BJ (cell line): Measurements from ENCODE around the gene FAM240B. TPM values are rescaled to one million over a fixed set of nuclear protein-coding genes. Genes with fewer than 3 reads are reported as not detected.

Experiments
- CTCF ChIA-PET: fragments of 350-600 bp; formaldehyde crosslinking; extraction: SDS; loops from one replicate; lab custom pipeline; 2021; ENCODE audit warnings: antibody characterized with exemption, inconsistent platforms; lab: Yijun Ruan, JAX
- POLR2A ChIA-PET: fragments of 300-600 bp; sonication (Branson Sonifier 250); formaldehyde crosslinking; extraction: SDS; loops from one replicate; lab custom pipeline; 2021; ENCODE audit warnings: antibody characterized with exemption; lab: Charles Lee
- DNase-seq: peaks from one replicate; pipeline ENCODE4 v3.0.0-alpha.2; 2011; ENCODE audit warnings: low read depth
- H3K27me3 ChIP-seq: 2 replicates; pipeline ENCODE4 v1.6.0; 2011; ENCODE audit warnings: low read length; ENCODE audit not compliant: control insufficient read depth, insufficient read depth
- H3K36me3 ChIP-seq: 2 replicates; pipeline ENCODE4 v1.5.1; 2011; ENCODE audit warnings: low read length; ENCODE audit not compliant: control insufficient read depth, insufficient read depth
- H3K4me3 ChIP-seq: 2 replicates; pipeline ENCODE4 v1.5.1; 2011; ENCODE audit warnings: low read depth, mild to moderate bottlenecking, control low read depth, low read length
- polyA plus RNA-seq: library from polyadenylated mRNA; depleted of rRNA; stranded (reverse); fragments of >200 nt; gene quantifications from 2 replicates; pipeline ENCODE4 v1.2.3, GENCODE V29; 2011
- TF ChIP-seq, protein P1 (sequence below): IDR thresholded peaks from 2 replicates; pipeline ENCODE4 v1.5.1; 2011; ENCODE audit warnings: low read depth, mild to moderate bottlenecking, control low read depth, inconsistent platforms, low read length, moderate library complexity; ENCODE audit not compliant: insufficient read depth

FAM240B gene
- polyA plus RNA-seq, 1 experiment, result not detected

DNA sequence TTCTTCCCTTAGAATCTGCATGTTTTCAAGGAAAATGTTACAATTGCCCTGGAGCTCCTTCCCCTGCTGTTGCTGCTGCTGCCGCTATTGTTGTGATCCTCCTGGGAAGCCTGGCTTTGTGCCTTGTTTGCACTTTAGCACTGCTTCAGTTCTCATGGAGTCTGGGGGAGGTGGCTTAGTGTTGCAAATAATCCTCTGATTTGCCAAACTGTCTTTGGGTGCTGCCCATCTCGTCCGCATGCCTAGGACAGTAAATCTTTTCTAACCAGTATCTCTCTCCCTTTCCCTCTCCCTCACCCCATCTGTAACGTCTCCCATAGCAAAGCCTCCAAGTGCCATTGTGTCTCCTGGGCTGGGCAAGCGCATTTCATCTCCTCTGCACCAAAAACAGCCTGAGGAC lies 30.3 kb downstream of the FAM240B start:
- no peaks in the 10 kb centered on the region for H3K36me3 ChIP-seq
- peaks cover 2% of the 10 kb centered on the region for H3K27me3 ChIP-seq
- DNase-seq, result no peak
- ChIA-PET POLR2A (no interaction called here), CTCF (no interaction called here)
- no peak overlapping the region for H3K4me3 ChIP-seq
- TF ChIP-seq, protein P1, sequence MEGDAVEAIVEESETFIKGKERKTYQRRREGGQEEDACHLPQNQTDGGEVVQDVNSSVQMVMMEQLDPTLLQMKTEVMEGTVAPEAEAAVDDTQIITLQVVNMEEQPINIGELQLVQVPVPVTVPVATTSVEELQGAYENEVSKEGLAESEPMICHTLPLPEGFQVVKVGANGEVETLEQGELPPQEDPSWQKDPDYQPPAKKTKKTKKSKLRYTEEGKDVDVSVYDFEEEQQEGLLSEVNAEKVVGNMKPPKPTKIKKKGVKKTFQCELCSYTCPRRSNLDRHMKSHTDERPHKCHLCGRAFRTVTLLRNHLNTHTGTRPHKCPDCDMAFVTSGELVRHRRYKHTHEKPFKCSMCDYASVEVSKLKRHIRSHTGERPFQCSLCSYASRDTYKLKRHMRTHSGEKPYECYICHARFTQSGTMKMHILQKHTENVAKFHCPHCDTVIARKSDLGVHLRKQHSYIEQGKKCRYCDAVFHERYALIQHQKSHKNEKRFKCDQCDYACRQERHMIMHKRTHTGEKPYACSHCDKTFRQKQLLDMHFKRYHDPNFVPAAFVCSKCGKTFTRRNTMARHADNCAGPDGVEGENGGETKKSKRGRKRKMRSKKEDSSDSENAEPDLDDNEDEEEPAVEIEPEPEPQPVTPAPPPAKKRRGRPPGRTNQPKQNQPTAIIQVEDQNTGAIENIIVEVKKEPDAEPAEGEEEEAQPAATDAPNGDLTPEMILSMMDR, result no peak

DNA sequence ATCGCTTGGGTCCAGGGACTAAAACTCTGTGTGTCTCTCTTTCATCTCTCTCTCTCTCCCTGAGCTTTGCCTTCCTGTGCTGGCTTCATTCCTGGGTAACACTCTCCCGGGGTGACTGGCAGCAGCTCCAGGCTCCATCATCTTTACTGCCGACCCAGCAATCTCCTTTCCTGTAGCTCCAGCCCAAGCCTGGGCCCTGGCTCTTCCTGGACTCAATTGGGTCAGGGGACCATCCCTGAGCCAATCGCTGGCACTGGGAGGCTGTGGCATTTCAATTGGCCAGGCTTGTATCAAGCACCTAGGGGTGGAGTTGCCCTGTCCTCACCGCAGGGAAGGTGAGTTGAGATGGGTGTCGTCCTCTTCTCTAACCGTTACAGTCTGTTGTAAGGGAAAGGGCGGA lies 31.9 kb downstream of the FAM240B start:
- CTCF ChIA-PET, result no interaction called here
- Histone ChIP-seq H3K36me3 (no peaks in the 10 kb centered on the region), H3K27me3 (peaks cover 2% of the 10 kb centered on the region), H3K4me3 (no peak overlapping the region)
- no peak for DNase-seq
- TF ChIP-seq, protein P1, result no peak
- POLR2A ChIA-PET, result no interaction called here

DNA sequence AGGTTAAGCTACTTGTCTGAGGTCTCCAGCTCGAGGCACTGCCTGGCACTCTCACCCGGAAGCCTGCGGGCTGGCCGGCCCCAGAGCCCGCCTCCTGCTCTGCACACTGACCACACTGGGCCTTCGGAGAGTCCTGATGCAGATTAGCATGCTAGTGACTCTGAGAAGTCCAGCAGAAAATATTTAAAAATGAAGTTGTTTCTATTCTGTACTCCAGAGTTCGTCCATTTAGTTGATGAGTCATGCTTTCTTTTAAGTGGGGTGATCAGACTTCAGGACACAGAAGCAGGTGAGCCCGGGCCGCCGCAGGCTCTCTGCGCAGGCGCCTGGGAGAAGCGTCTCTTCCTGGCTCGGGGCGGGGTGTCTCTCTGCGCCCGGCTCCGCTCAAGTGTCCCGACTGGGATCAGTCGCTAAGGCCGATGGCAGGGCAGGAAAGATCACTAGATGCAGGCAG lies 32.5 kb downstream of the FAM240B start:
- no peaks in the 10 kb centered on the region for H3K36me3 ChIP-seq
- CTCF ChIA-PET, result no interaction called here
- TF ChIP-seq, protein P1, result no peak
- H3K27me3 ChIP-seq, result peaks cover 2% of the 10 kb centered on the region
- no peak for DNase-seq
- no peak overlapping the region for H3K4me3 ChIP-seq
- POLR2A ChIA-PET, result no interaction called here

DNA sequence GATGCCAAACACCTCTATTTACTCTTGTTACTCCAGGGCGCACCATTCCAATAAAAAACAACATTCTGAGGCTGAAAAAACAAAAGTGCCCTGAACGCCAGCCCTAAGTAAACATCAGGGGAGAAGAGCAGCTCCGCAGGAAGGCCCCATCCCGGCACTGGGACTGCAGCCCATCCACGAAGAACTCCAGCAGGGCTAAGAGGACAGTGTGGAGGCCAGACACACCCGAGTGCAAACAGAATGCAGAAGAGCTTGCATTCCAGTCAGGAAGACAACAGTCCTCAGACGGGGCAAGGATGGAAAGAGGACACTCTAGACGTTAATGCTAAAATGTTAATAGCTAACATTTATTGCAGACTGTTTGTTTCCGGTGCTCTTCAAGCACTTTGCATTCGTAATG lies 33.0 kb downstream of the FAM240B start:
- H3K4me3 ChIP-seq, result no peak overlapping the region
- DNase-seq, result no peak
- CTCF ChIA-PET, result no interaction called here
- no peaks in the 10 kb centered on the region for H3K36me3 ChIP-seq
- TF ChIP-seq, protein P1, result no peak
- peaks cover 2% of the 10 kb centered on the region for H3K27me3 ChIP-seq
- POLR2A ChIA-PET, result no interaction called here

DNA sequence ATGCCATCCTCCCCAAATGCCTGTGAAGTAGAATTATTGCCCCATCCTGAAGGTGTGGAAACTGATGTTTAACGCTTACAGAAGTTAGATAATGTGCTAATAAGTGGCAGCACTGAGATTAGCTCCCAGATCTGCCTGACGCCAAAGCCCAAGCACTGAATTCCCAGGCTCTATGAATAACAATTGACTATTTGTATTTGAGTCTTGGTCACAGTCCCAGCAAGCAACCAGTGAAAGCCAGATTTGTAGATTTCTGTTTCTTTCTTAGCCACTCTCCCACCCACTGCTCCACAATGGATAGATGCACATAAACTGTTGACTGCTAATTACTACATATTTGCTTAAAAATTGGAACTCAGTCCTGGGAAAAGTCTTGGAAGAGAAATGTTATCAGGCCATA lies 34.4 kb downstream of the FAM240B start:
- 0 out of 2 replicates have a peak, but pooled peaks cover under 1% of the 10 kb centered on the region for H3K27me3 ChIP-seq
- TF ChIP-seq, protein P1, result no peak
- POLR2A ChIA-PET, result no interaction called here
- DNase-seq, result no peak
- no peaks in the 10 kb centered on the region for H3K36me3 ChIP-seq
- CTCF ChIA-PET, result no interaction called here
- no peak overlapping the region for H3K4me3 ChIP-seq
